Activated CD8-positive, alpha-beta T cell treated with anti-CD3 and anti-CD28 coated beads for 36 hours (primary cell): ENCODE measurements around the gene SHROOM3. TPM values are rescaled to one million over a fixed set of nuclear protein-coding genes. Genes with fewer than 3 reads are reported as not detected.

Source experiments
- ATAC-seq: fragments of 200-7000 bp; cut with Tn5 transposase; one replicate; pipeline ENCODE4 v1.10.0; 2021; ENCODE audit warnings: mild to moderate bottlenecking, moderate library complexity
- CTCF ChIA-PET: fragments of 350-600 bp; sonication (Branson Sonifier 250); formaldehyde crosslinking; loops from one replicate; lab custom pipeline; 2021; ENCODE audit warnings: antibody characterized with exemption; lab: Charles Lee
- POLR2A ChIA-PET: fragments of 350-600 bp; sonication (Branson Sonifier 250); formaldehyde crosslinking; loops from one replicate; lab custom pipeline; 2021; ENCODE audit warnings: antibody characterized with exemption; lab: Charles Lee
- DNase-seq: peaks from one replicate; pipeline ENCODE4 v3.0.0-alpha.2; 2020
- H3K27ac Mint-ChIP-seq: one replicate; pipeline ENCODE4 v1.8.0; 2021; ENCODE audit warnings: mild to moderate bottlenecking, mixed read lengths
- H3K27me3 Mint-ChIP-seq: one replicate; pipeline ENCODE4 v1.8.0; 2021; ENCODE audit warnings: mixed read lengths
- H3K36me3 Mint-ChIP-seq: one replicate; pipeline ENCODE4 v1.8.0; 2021; ENCODE audit warnings: low read depth, mixed read lengths
- H3K4me1 Mint-ChIP-seq: one replicate; pipeline ENCODE4 v1.8.0; 2021; ENCODE audit warnings: low read depth, mixed read lengths
- H3K4me3 Mint-ChIP-seq: one replicate; pipeline ENCODE4 v1.8.0; 2021; ENCODE audit warnings: mild to moderate bottlenecking, moderate library complexity, mixed read lengths
- H3K9me3 Mint-ChIP-seq: one replicate; pipeline ENCODE4 v1.8.0; 2021; ENCODE audit warnings: mixed read lengths
- CTCF ChIP-seq: fragments of 200-600 bp; IDR thresholded peaks from one replicate; pipeline ENCODE4 v1.8.0; 2022; ENCODE audit warnings: antibody characterized with exemption, mild to moderate bottlenecking
- intact Hi-C: fragments of 100-400 bp; cut with micrococcal nuclease; formaldehyde crosslinking; loops from one replicate; pipeline ENCODE4 v1.10.0; 2022
- total RNA-seq, 2 experiments: library from RNA; stranded (reverse); gene quantifications; one replicate each; pipeline ENCODE4 v1.2.3, GENCODE V29; 2021

Gene SHROOM3
- total RNA-seq, 2 experiments from 2014 or later, result not detected

GRCh38 chr4:76781698-76782595, 346.9 kb downstream of the SHROOM3 start:
- no peak overlapping the region for H3K4me3 Mint-ChIP-seq
- ChIA-PET POLR2A (no interaction called here), CTCF (interaction anchor here (1.4 to 1.9 kb wide), 2 partner anchors 25 to 352 kb away, joined by 3 to 5 read pairs; no protein-coding TSS in a partner anchor)
- no peaks in the 10 kb centered on the region for H3K9me3 Mint-ChIP-seq
- no peaks in the 10 kb centered on the region for H3K36me3 Mint-ChIP-seq
- H3K27me3 Mint-ChIP-seq, result peaks cover 8% of the 10 kb centered on the region
- H3K4me1 Mint-ChIP-seq, result no peaks in the 10 kb centered on the region
- no peak overlapping the region for H3K27ac Mint-ChIP-seq
- ATAC-seq (no peak), DNase-seq (no peak)
- intact Hi-C loops, result no loop called here
- no peak for TF ChIP-seq CTCF

- H3K27ac Mint-ChIP-seq, result no peak overlapping the region
- CTCF ChIA-PET, result interaction anchor here (1.4 to 1.9 kb wide), 2 partner anchors 26 to 353 kb away, joined by 3 to 5 read pairs; no protein-coding TSS in a partner anchor
- no peaks in the 10 kb centered on the region for H3K4me1 Mint-ChIP-seq
- no peaks in the 10 kb centered on the region for H3K9me3 Mint-ChIP-seq
- DNase-seq, result no peak
- no peak for TF ChIP-seq CTCF
- ATAC-seq, result no peak
- no peak overlapping the region for H3K4me3 Mint-ChIP-seq
- POLR2A ChIA-PET, result no interaction called here
- H3K36me3 Mint-ChIP-seq, result no peaks in the 10 kb centered on the region
- H3K27me3 Mint-ChIP-seq, result peaks cover 8% of the 10 kb centered on the region
- intact Hi-C loops, result no loop called here
These were observed 347.8 kb downstream of the SHROOM3 start for GRCh38 chr4:76782837-76783236.

GRCh38 chr4:76783836-76784235, 348.8 kb downstream of the SHROOM3 start:
- DNase-seq (no peak), ATAC-seq (no peak)
- Mint-ChIP-seq H3K9me3 (no peaks in the 10 kb centered on the region), H3K4me1 (no peaks in the 10 kb centered on the region), H3K27ac (no peak overlapping the region), H3K4me3 (no peak overlapping the region), H3K27me3 (peaks cover 8% of the 10 kb centered on the region), H3K36me3 (no peaks in the 10 kb centered on the region)
- intact Hi-C loops, result no loop called here
- ChIA-PET CTCF (interaction anchor here (1.9 kb wide), 1 partner anchor 27 kb away, joined by 5 read pairs; no protein-coding TSS in a partner anchor), POLR2A (no interaction called here)
- TF ChIP-seq CTCF, result no peak

GRCh38 chr4:76784237-76784636, 349.2 kb downstream of the SHROOM3 start:
- Mint-ChIP-seq H3K27me3 (peaks cover 8% of the 10 kb centered on the region), H3K4me3 (no peak overlapping the region), H3K9me3 (no peaks in the 10 kb centered on the region), H3K4me1 (no peaks in the 10 kb centered on the region), H3K27ac (no peak overlapping the region), H3K36me3 (no peaks in the 10 kb centered on the region)
- POLR2A ChIA-PET, result no interaction called here
- no peak for TF ChIP-seq CTCF
- CTCF ChIA-PET, result interaction anchor here (1.9 kb wide), 1 partner anchor 27 kb away, joined by 5 read pairs; no protein-coding TSS in a partner anchor
- DNase-seq (peak; percentile 15), ATAC-seq (no peak)
- intact Hi-C loops, result no loop called here

- ChIA-PET POLR2A (no interaction called here), CTCF (interaction anchor here (0.7 kb wide), 2 partner anchors 30 to 892 kb away, joined by 3 read pairs; no protein-coding TSS in a partner anchor)
- Mint-ChIP-seq H3K9me3 (no peaks in the 10 kb centered on the region), H3K4me3 (no peak overlapping the region), H3K27ac (no peak overlapping the region), H3K4me1 (no peaks in the 10 kb centered on the region), H3K27me3 (peaks cover 7% of the 10 kb centered on the region), H3K36me3 (no peaks in the 10 kb centered on the region)
- intact Hi-C loops, result no loop called here
- DNase-seq (peak; percentile 25), ATAC-seq (no peak)
- no peak for TF ChIP-seq CTCF
These were observed 352.9 kb downstream of the SHROOM3 start for GRCh38 chr4:76787898-76788297.
